ENCODE measurements around the gene NPAS2.

NPAS2 gene

DNA sequence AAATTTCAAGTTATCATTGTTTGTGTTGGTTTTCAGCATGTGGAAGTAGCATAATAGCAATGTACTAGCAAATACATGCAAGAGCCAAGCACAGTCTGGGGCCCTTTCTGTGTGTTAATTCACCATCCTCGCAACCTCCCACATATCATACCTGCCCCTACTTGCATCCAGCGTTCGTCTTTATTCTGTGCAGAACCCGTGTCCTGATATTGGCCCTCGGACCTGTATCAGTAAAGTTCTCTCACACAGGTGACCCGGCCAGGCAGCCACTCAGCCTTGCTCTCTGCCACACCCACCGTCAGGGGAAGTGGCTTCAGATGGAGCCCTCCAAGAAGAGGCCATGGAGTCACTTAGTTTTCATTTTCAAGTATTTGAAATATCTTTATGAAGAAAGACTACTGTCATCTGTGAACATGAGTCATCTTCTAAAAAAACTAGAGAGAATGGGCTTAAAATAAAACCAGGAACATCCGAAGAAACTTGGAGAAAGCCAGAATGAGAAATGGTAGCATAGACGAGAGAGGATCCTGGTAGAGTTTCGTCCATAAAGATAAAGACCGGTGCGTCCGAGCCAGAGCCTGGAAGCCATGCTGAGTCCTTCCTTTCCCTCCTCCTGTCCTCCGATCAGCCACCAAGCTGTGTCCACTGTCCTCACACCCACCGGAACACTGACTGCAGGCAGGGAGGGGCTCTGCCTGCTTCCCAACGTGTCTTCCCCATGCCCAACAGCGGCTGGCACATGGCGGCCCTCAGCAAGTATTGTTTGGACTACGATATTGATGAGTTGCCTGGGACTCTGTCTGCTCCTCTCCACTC lies 124.9 kb downstream of the NPAS2 start:
- DNase-seq (ENCODE audit: low read depth) = no peak
- H3K4me3 ChIP-seq (replicated peaks; ENCODE audit: low read depth, low read length) = no peak overlapping the region
- TF ChIP-seq, protein P1, sequence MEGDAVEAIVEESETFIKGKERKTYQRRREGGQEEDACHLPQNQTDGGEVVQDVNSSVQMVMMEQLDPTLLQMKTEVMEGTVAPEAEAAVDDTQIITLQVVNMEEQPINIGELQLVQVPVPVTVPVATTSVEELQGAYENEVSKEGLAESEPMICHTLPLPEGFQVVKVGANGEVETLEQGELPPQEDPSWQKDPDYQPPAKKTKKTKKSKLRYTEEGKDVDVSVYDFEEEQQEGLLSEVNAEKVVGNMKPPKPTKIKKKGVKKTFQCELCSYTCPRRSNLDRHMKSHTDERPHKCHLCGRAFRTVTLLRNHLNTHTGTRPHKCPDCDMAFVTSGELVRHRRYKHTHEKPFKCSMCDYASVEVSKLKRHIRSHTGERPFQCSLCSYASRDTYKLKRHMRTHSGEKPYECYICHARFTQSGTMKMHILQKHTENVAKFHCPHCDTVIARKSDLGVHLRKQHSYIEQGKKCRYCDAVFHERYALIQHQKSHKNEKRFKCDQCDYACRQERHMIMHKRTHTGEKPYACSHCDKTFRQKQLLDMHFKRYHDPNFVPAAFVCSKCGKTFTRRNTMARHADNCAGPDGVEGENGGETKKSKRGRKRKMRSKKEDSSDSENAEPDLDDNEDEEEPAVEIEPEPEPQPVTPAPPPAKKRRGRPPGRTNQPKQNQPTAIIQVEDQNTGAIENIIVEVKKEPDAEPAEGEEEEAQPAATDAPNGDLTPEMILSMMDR (IDR thresholded peaks at IDR 0.05; ENCODE audit: low read length, missing control alignments) = no peak

DNA sequence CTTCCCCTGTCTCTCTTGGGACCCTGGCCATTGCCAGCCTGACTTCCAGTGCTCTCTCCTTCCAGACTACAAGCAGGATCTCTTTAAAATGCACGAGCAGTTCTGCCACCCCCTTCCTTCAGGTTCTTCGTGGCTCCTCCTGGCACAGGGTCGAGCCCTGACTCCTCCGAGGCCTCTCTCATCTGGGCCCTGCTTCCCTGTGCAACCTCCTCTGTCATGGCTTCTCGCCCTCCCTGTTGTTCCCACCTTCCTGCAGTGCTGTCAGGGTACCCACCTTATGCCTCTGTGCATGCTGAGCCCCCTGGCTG lies 125.4 kb downstream of the NPAS2 start:
- TF ChIP-seq, protein P1 (IDR thresholded peaks at IDR 0.05; ENCODE audit: low read length, missing control alignments) = no peak
- H3K4me3 ChIP-seq (replicated peaks; ENCODE audit: low read depth, low read length) = no peak overlapping the region
- DNase-seq (ENCODE audit: low read depth) = no peak

GRCh38 chr2:100945930-100946607 lies 126.1 kb downstream of the NPAS2 start:
- DNase-seq (ENCODE audit: low read depth) = no peak
- TF ChIP-seq, protein P1 (IDR thresholded peaks at IDR 0.05; ENCODE audit: low read length, missing control alignments) = no peak
- H3K4me3 ChIP-seq (replicated peaks; ENCODE audit: low read depth, low read length) = no peak overlapping the region

DNA sequence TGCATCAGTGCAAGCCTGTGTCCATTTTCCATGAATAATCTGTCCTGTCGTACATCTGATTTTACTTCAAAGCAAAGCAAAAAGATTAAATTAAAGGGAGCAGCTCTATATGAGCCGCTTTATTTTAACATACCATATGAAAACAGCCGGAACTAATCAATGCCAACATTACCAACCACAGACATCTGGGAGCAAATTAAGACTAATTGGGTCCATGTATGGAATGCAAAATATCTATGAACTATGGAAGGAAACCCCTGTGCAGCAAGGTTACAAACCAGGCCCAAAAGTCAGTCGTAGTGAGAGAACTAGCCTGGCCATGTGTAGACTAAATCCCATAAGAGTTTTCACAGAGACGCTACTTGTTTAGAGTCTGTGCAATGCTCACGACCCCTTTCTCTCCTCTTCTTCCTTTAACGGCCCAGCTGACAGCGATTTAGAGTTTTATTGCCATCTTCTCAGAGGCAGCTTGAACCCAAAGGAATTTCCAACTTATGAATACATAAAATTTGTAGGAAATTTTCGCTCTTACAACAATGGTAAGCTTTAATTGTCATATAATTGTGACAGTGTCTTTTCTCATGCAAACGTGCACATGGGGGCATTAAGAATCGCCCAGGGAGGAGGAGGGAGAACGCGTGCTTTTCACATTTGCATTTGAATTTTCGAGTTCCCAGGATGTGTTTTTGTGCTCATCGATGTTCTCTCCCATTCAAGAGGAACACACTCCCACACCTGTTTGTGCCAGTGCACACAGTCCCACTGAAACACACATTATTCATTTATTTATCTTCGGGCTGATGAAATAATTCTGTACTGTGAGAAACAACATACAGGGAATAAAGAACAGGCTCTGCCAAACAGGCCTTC lies 129.2 kb downstream of the NPAS2 start:
- DNase-seq (ENCODE audit: low read depth) = no peak
- no peak overlapping the region for H3K4me3 ChIP-seq (replicated peaks; ENCODE audit: low read depth, low read length)
- TF ChIP-seq, protein P1 (IDR thresholded peaks at IDR 0.05; ENCODE audit: low read length, missing control alignments) = no peak

GRCh38 chr2:100952512-100952911 lies 132.6 kb downstream of the NPAS2 start:
- no peak for DNase-seq (ENCODE audit: low read depth)
- no peak overlapping the region for H3K4me3 ChIP-seq (replicated peaks; ENCODE audit: low read depth, low read length)
- TF ChIP-seq, protein P1 (IDR thresholded peaks at IDR 0.05; ENCODE audit: low read length, missing control alignments) = no peak

DNA sequence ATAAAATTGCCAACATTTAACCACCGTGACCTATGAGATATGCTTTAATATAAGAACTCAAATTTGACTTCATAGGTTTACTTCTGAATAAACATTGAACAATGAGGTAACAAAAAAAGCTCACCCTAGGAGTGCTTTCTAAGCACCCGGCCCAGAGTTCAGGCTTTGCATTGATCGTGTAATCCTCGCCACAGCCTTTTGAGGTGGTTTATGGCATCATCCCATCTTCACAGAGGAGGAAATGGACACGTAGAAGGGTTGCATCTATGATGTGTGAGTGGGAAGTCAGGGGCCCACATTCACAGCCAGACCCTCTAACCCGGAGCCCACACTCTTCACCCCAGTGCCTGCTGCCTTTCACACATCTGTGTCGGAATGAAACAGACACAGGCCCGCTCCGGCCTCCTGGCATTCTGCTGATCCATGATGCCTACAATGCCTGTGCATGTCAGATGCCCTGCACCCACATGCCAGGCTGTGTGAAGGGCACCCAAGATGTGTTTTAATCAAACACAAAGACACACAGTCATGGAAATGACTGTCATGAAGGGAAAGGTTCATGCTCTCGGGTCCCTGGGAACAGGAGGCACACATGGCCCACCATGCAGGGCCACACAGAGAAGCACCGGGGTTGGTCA lies 133.6 kb downstream of the NPAS2 start:
- DNase-seq (ENCODE audit: low read depth) = no peak
- no peak overlapping the region for H3K4me3 ChIP-seq (replicated peaks; ENCODE audit: low read depth, low read length)
- TF ChIP-seq, protein P1 (IDR thresholded peaks at IDR 0.05; ENCODE audit: low read length, missing control alignments) = no peak
